GM18505 (cell line): ENCODE results near the gene TMEM88.

ENCODE experiments used
- ATAC-seq: cut with Tn5 transposase; IDR thresholded peaks from one replicate; pipeline ENCODE4 v1.9.1; 2021; ENCODE audit not compliant: unreplicated experiment
- POLR2A ChIP-seq: IDR thresholded peaks from 4 replicates; pipeline ENCODE4 v1.6.1; 2011; ENCODE audit warnings: borderline replicate concordance; ENCODE audit not compliant: insufficient read depth, insufficient read length; ENCODE audit errors: extremely low read depth

TMEM88 gene

GRCh38 chr17:7897773-7898172 is 42.9 kb downstream of the TMEM88 start:
- ATAC-seq: no peak
- TF ChIP-seq POLR2A: no peak

GRCh38 chr17:7903154-7904103 is 48.6 kb downstream of the TMEM88 start:
- TF ChIP-seq POLR2A: no peak
- no peak for ATAC-seq
